Natural killer cell (primary cell): ENCODE data around the gene KRTAP5-1. TPM values are rescaled to one million over a fixed set of nuclear protein-coding genes. Genes with fewer than 3 reads are reported as not detected.

Experiments used
- ATAC-seq, 3 donors: fragments of 150-1000 bp in 2 of 3; fragments of 200-7000 bp in 1 of 3; cut with Tn5 transposase; 1 replicate in 1 of 3; 2 replicates in 2 of 3; pipeline ENCODE4 v1.10.0; 2021; ENCODE audit warnings: mild to moderate bottlenecking in 2 of 3, moderate library complexity in 2 of 3
- DNase-seq, 2 donors: peaks; one replicate each; pipeline versions ENCODE4 v3.0.0 to v3.0.0-alpha.2; 2013 to 2021; ENCODE audit warnings: mixed read lengths in 1 of 2
- H3K27ac ChIP-seq: one replicate; pipeline ENCODE4 v1.5.1; 2013; ENCODE audit warnings: mild to moderate bottlenecking, low read length
- H3K27me3 ChIP-seq: one replicate; pipeline ENCODE4 v1.6.1; 2013; ENCODE audit warnings: low read length; ENCODE audit not compliant: control insufficient read depth, insufficient read depth
- H3K36me3 ChIP-seq: one replicate; pipeline ENCODE4 v1.6.1; 2013; ENCODE audit warnings: low read length; ENCODE audit not compliant: control insufficient read depth, insufficient read depth
- H3K4me1 ChIP-seq: one replicate; pipeline ENCODE4 v1.6.1; 2013; ENCODE audit warnings: low read length; ENCODE audit not compliant: control insufficient read depth, insufficient read depth
- H3K4me3 ChIP-seq: one replicate; pipeline ENCODE4 v1.5.1; 2013; ENCODE audit warnings: low read length
- H3K9me3 ChIP-seq: one replicate; pipeline ENCODE4 v1.6.1; 2013; ENCODE audit warnings: low read length; ENCODE audit not compliant: control insufficient read depth, insufficient read depth
- H3K27ac Mint-ChIP-seq, 2 donors: one replicate each; pipeline ENCODE4 v1.8.0; 2022; ENCODE audit warnings: mild to moderate bottlenecking in 2 of 2, mixed read lengths in 2 of 2, moderate library complexity in 1 of 2
- H3K27me3 Mint-ChIP-seq, 2 donors: one replicate each; pipeline ENCODE4 v1.8.0; 2022; ENCODE audit warnings: low read depth in 2 of 2, mixed read lengths in 2 of 2
- H3K36me3 Mint-ChIP-seq: one replicate; pipeline ENCODE4 v1.8.0; 2022; ENCODE audit warnings: mixed read lengths
- H3K4me1 Mint-ChIP-seq, 2 donors: one replicate each; pipeline ENCODE4 v1.8.0; 2022; ENCODE audit warnings: mixed read lengths in 2 of 2
- H3K4me3 Mint-ChIP-seq: one replicate; pipeline ENCODE4 v1.8.0; 2022; ENCODE audit warnings: mild to moderate bottlenecking, moderate library complexity, mixed read lengths
- H3K9me3 Mint-ChIP-seq, 2 donors: one replicate each; pipeline ENCODE4 v1.8.0; 2022; ENCODE audit warnings: mixed read lengths in 2 of 2
- CTCF ChIP-seq: fragments of 200-600 bp; IDR thresholded peaks from one replicate; pipeline ENCODE4 v1.8.0; 2022; ENCODE audit warnings: antibody characterized with exemption
- WGBS: methylation state at CpG from one replicate; pipeline ENCODE4 v1.1.7; 2013; ENCODE audit warnings: missing lambda C conversion rate; ENCODE audit not compliant: insufficient coverage; 5-methylcytosine and 5-hydroxymethylcytosine counted together
- intact Hi-C: fragments of 100-400 bp; cut with micrococcal nuclease; formaldehyde crosslinking; loops from one replicate; pipeline ENCODE4 v1.14.2; 2022
- total RNA-seq, 4 donors: library from RNA; stranded (reverse); fragments of 120-200 nt in 1 of 4; gene quantifications; one replicate each; pipeline versions ENCODE4 v1.2.3 to v1.2.4, GENCODE V29; 2013 to 2022

KRTAP5-1 gene
- total RNA-seq, 3 donors from 2014 or later (not counting 1 experiment from before 2014, with no cell fraction given), result not detected

GRCh38 chr11:1630271-1630670, 45.2 kb upstream of the KRTAP5-1 start:
- ATAC-seq (no peak), DNase-seq (no peak)
- Histone ChIP-seq H3K27ac (no peak overlapping the region), H3K9me3 (no peaks in the 10 kb centered on the region), H3K4me3 (no peak overlapping the region), H3K4me1 (peaks cover 9% of the 10 kb centered on the region), H3K27me3 (peaks cover 7% of the 10 kb centered on the region), H3K36me3 (no peaks in the 10 kb centered on the region)
- Mint-ChIP-seq H3K27ac (no peak overlapping the region), H3K4me1 (no peaks in the 10 kb centered on the region), H3K4me3 (no peak overlapping the region), H3K9me3 (no peaks in the 10 kb centered on the region), H3K36me3 (no peaks in the 10 kb centered on the region), H3K27me3 (peaks cover 38 to 49% of the 10 kb centered on the region in 2 donors)
- intact Hi-C loops, result no loop called here
- WGBS, result 63% methylated on average over 2 of the region's 2 CpGs
- no peak for TF ChIP-seq CTCF

- Mint-ChIP-seq H3K4me3 (no peak within 1 kb of the TSS), H3K27me3 (peaks cover 34 to 47% of the 10 kb centered on the region in 2 donors), H3K27ac (no peak within 1 kb of the TSS), H3K9me3 (no peaks in the 10 kb centered on the region), H3K4me1 (no peaks in the 10 kb centered on the region), H3K36me3 (no peaks in the 10 kb centered on the region)
- Histone ChIP-seq H3K9me3 (no peaks in the 10 kb centered on the region), H3K27me3 (peaks cover 7% of the 10 kb centered on the region), H3K4me1 (peaks cover 9% of the 10 kb centered on the region), H3K36me3 (no peaks in the 10 kb centered on the region), H3K27ac (no peak within 1 kb of the TSS), H3K4me3 (no peak within 1 kb of the TSS)
- ATAC-seq (no peak), DNase-seq (no peak)
- no peak for TF ChIP-seq CTCF
- intact Hi-C loops, result loop anchor here (5.0 kb wide), 1 partner anchor 82 kb away; no protein-coding TSS in a partner anchor
- 70% methylated on average over 24 of the region's 26 CpGs for WGBS
These were observed 44.5 kb upstream of the KRTAP5-1 start, which contains the start of gene KRTAP5-5 for GRCh38 chr11:1629326-1630185. Gene KRTAP5-5 (plus strand): TSS chr11:1629775. CDS start chr11:1629841, 66 bp downstream.

GRCh38 chr11:1628506-1629325, 43.6 kb upstream of the KRTAP5-1 start:
- Mint-ChIP-seq H3K4me3 (no peak overlapping the region), H3K27me3 (peaks cover 31 to 51% of the 10 kb centered on the region in 2 donors), H3K27ac (no peak overlapping the region), H3K9me3 (no peaks in the 10 kb centered on the region), H3K36me3 (no peaks in the 10 kb centered on the region), H3K4me1 (no peaks in the 10 kb centered on the region)
- intact Hi-C loops, result loop anchor here (5.0 kb wide), 1 partner anchor 81 kb away; no protein-coding TSS in a partner anchor
- peak; percentile 85 for TF ChIP-seq CTCF
- Histone ChIP-seq H3K36me3 (no peaks in the 10 kb centered on the region), H3K4me1 (peaks cover 9% of the 10 kb centered on the region), H3K9me3 (no peaks in the 10 kb centered on the region), H3K27ac (no peak overlapping the region), H3K4me3 (no peak overlapping the region), H3K27me3 (peaks cover 7% of the 10 kb centered on the region)
- peak; percentile 82 to 99 (median 98) for ATAC-seq
- 24% methylated on average over 35 of the region's 35 CpGs for WGBS
- peak; percentile 61 to 78 for DNase-seq
